Measurements from ENCODE around the gene GHITM.

GRCh38 chr10:84163996-84164395, 24.7 kb downstream of the GHITM start:
- no peak for TF ChIP-seq CTCF (CRISPR knock-in tag; IDR thresholded peaks at IDR 0.05)
- no peak for TF ChIP-seq RFX5 (IDR thresholded peaks at IDR 0.05; ENCODE audit: low read depth, low read length)

Data from HepG2 (cell line).